ENCODE measurements around the gene AGXT.
A peak's percentile ranks its signal among the peaks of the same experiment; 100 is the strongest.

AGXT gene

DNA sequence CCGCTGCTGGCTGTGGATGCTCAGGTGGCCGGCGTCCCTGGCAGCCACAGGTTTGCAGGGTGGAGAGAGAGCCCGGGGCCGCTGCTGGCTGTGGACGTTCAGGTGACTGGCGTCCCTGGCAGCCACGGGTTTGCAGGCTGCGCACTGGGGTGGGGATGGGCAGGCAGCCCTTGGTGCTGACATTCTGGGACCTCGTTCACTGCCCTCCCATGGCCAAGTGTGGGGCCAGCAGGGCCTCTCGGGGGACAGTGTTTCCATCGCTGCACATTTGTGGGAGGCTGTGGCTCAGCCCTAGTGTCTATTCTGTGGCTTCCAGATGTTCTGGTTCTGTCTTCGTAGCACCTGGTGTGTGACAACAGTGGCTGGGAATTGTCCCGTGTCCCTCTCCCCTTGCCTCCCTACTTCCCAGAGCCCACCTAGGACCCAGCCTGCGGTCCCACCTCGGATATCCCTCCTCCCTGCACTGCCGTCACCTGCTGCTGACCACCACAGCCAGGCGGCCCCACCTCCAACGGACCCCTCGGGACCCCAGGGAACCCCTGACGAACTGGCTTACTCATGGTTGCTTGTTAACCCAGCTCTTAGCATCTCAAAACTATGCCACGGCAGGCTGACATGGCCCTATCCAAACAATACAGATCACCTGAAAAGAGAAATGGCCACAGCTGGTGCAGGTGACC, 38.4 kb downstream of the AGXT start:
- TF ChIP-seq POLR2AphosphoS5 (IDR thresholded peaks at IDR 0.05; ENCODE audit: low read depth, low read length) (no peak), SIN3A (IDR thresholded peaks at IDR 0.05; ENCODE audit: borderline replicate concordance, insufficient read depth, low read length) (no peak), FOXP2 (optimal IDR thresholded peaks at IDR 0.05; ENCODE audit: borderline replicate concordance, extremely low read depth, extremely low read length, insufficient read depth) (no peak), TAF1 (IDR thresholded peaks at IDR 0.05; ENCODE audit: borderline replicate concordance, insufficient read depth, low read length) (no peak)
- TF ChIP-seq, protein P1, sequence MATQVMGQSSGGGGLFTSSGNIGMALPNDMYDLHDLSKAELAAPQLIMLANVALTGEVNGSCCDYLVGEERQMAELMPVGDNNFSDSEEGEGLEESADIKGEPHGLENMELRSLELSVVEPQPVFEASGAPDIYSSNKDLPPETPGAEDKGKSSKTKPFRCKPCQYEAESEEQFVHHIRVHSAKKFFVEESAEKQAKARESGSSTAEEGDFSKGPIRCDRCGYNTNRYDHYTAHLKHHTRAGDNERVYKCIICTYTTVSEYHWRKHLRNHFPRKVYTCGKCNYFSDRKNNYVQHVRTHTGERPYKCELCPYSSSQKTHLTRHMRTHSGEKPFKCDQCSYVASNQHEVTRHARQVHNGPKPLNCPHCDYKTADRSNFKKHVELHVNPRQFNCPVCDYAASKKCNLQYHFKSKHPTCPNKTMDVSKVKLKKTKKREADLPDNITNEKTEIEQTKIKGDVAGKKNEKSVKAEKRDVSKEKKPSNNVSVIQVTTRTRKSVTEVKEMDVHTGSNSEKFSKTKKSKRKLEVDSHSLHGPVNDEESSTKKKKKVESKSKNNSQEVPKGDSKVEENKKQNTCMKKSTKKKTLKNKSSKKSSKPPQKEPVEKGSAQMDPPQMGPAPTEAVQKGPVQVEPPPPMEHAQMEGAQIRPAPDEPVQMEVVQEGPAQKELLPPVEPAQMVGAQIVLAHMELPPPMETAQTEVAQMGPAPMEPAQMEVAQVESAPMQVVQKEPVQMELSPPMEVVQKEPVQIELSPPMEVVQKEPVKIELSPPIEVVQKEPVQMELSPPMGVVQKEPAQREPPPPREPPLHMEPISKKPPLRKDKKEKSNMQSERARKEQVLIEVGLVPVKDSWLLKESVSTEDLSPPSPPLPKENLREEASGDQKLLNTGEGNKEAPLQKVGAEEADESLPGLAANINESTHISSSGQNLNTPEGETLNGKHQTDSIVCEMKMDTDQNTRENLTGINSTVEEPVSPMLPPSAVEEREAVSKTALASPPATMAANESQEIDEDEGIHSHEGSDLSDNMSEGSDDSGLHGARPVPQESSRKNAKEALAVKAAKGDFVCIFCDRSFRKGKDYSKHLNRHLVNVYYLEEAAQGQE (IDR thresholded peaks at IDR 0.05; ENCODE audit: insufficient read depth in 1 of 2, low read depth in 2 of 2, low read length in 2 of 2), result no peak

DNA sequence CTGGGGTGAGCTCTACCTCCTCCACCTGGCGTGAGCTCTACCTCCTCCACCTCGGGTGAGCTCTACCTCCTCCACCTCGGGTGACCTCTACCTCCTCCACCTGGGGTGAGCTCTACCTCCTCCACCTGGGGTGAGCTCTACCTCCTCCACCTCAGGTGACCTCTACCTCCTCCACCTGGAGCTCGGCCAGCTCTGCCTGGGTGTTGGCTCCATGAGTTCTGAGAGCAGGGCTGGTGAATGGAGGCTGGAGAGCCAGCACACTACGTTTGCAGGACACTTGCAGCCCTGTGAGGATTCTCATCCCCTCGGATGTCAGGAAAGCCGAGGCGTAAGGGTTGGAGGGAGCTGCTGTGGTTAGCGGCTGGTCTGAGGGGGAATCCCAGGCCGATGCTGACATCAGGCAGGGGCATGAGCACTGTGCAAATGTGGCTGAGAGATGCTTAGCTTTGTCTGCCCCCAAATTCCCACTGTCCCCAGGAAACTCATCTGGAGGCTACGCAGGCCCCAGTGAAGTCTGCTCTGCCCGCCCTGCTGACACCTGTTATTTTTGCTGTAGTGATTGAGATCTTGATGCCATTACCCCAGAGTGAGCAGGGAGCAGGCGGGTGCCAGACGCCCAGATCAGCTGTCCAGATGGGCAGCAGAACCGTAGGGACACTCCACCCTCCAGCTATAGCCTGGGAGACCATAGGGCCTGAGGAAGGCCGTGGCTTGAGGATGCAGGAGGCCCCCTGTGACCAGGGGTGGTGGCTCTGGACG, 40.8 kb downstream of the AGXT start:
- TF ChIP-seq SIN3A (IDR thresholded peaks at IDR 0.05; ENCODE audit: borderline replicate concordance, insufficient read depth, low read length) (no peak), POLR2AphosphoS5 (IDR thresholded peaks at IDR 0.05; ENCODE audit: low read depth, low read length) (no peak), TAF1 (IDR thresholded peaks at IDR 0.05; ENCODE audit: borderline replicate concordance, insufficient read depth, low read length) (no peak), FOXP2 (optimal IDR thresholded peaks at IDR 0.05; ENCODE audit: borderline replicate concordance, extremely low read depth, extremely low read length, insufficient read depth) (no peak)
- TF ChIP-seq, protein P1 (IDR thresholded peaks at IDR 0.05; ENCODE audit: insufficient read depth in 1 of 2, low read depth in 2 of 2, low read length in 2 of 2), result no peak

DNA sequence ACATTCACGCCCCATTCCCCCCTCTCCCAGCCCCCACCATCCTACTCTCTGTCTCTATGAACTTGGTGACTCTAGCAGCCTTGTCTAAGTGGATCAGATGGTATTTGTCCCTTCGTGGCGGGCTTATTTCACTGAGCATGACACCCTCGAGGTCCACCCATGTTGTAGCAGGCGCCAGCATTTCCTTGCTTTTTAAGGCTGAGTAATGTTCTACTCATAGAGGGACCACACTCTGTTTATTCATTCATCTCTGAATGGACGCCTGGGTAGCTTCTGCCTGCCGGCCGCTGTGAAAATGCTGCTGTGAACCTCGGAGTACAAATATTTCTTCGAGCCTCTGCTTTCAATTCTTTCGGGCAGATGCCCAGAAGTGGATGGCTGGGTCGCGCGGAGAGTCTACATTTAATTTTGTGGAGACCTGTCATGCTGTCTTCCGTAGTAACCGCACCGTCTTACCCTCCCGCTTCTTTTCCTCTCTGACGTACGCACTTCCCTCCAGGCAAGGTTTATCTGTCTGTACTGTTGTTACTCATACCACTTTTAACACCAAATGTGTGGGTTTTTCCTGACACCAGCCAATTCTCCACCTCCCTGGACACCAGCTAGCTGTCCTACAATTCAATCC, 43.1 kb downstream of the AGXT start:
- no peak for TF ChIP-seq TAF1 (IDR thresholded peaks at IDR 0.05; ENCODE audit: borderline replicate concordance, insufficient read depth, low read length)
- no peak for TF ChIP-seq POLR2AphosphoS5 (IDR thresholded peaks at IDR 0.05; ENCODE audit: low read depth, low read length)
- TF ChIP-seq, protein P1 (IDR thresholded peaks at IDR 0.05; ENCODE audit: insufficient read depth in 1 of 2, low read depth in 2 of 2, low read length in 2 of 2), result no peak
- TF ChIP-seq FOXP2 (optimal IDR thresholded peaks at IDR 0.05; ENCODE audit: borderline replicate concordance, extremely low read depth, extremely low read length, insufficient read depth), result no peak
- no peak for TF ChIP-seq SIN3A (IDR thresholded peaks at IDR 0.05; ENCODE audit: borderline replicate concordance, insufficient read depth, low read length)

DNA sequence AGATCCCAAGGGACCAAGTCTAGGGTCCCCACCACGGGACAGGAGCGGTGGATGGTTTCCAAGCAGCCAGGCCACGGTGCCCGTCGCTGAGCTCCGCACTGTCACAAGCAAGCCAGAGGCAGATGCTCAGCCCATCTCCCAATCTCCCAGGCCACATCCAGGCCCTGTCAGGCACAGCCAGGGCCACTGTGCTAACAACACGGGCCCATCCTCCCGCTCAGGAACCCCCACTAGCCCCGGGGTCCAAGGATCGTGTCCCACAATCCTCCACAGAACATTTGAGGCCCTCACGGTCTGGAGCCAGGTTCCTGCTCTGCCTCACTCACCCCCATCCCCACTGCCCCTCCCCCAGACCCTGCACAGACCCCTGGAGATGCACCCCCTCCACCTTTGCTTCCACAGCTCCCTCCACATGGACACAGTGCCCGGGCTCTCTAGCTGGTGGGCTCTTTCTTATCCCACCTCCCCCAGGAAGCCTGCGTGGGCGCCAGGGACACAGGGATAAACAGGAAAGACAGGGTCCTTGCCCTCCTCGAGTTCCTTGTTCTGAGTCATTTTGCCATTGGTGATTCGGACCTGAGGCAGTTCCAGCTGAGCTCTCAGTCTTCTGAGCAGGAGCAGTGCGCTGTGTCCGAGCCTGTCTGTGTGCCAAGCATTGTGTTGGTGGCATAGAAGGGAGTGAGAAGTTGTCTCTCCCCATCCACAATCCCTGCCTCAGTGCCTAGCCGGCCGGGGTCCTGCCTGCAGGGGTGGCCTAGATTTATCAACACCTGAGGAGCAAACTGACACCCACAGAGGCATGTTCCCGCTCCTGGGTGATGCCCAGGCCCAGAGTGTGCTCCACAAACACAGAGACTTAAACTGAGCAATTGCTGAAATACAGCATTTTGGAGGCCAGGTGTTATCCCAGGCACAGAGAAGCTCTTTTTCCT, 44.5 kb downstream of the AGXT start:
- TF ChIP-seq TAF1 (IDR thresholded peaks at IDR 0.05; ENCODE audit: borderline replicate concordance, insufficient read depth, low read length) (no peak), FOXP2 (optimal IDR thresholded peaks at IDR 0.05; ENCODE audit: borderline replicate concordance, extremely low read depth, extremely low read length, insufficient read depth) (peak; percentile 62)
